NCI-H748 treated with DMSO at 0.1 percent for 48 hours (cell line): ENCODE data around the gene SRD5A2.

Source experiments
- DNase-seq: peaks from one replicate; lab custom pipeline; 2025; lab: John Stamatoyannopoulos, UW

SRD5A2 gene, protein sequence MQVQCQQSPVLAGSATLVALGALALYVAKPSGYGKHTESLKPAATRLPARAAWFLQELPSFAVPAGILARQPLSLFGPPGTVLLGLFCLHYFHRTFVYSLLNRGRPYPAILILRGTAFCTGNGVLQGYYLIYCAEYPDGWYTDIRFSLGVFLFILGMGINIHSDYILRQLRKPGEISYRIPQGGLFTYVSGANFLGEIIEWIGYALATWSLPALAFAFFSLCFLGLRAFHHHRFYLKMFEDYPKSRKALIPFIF

DNA sequence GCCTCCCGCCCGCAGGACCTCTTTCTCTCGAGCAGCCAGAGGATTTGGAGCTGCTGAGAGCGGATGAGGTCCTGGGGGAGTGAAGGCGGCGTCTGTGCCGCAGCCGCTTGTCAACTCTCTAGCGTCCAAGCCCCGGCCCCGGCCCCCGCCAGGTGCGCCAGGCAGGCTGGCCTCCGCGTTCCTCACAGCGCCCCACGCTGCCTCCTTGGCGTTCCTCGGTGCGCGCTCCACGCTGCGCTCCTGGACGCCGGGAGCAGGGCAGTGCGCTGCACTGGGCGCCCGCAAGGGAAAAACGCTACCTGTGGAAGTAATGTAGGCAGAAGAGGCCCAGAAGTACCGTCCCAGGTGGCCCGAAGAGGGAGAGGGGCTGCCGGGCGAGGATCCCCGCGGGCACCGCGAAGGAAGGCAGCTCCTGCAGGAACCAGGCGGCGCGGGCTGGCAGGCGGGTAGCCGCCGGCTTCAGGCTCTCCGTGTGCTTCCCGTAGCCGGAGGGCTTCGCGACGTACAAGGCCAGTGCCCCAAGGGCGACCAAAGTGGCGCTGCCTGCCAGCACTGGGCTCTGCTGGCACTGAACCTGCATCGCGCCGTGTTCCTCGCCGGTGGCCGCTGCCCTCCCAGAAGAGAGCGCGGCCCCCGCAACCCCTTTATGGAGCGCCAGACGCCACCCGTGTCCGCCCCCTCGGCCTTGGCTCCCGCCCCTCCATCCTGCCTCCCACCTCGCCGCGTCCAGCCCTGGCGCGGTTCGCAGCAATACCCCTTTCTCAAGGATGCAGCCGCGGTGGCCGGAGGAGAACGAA is at the start of gene SRD5A2:
Gene SRD5A2 (minus strand): TSS at position 618 of the 797 bp plus-strand sequence. CDS start 38 bp downstream, at position 580.
- no peak for DNase-seq

DNA sequence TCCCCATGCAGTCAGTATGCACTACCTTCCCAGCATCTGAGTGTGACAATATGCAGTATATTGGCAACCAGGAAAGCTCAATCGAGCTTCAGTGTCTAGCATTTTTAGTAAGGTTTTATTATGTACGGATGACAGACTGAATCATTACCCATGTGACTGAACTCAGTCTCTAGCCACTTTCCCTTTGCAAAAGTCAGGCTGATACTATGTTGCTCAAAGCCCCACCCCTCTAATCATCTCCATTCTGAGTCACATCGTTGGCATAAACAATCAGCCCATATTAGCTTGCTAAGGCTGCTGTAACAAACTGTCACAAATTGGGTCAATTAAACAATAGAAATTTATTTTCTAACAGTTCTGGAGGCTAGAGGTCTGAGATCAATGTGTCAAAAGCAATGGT is 25.8 kb upstream of the SRD5A2 start:
- DNase-seq = no peak

DNA sequence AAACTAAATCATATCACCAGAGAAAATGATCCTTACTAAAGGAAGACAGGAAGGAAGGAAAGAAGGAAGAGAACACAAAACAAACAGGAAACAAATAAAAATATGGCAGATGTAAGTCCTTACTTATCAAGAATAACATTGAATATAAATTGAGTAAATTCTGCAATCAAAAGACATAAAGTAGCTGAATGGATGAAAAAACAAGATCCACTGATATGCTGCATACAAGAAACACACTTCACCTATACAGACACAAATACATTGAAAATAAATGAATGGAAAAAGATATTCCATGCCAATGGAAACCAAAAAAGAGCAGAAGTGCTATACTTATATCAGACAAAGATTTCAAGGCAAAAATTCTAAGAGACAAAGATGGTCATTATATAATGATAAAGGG is 18.0 kb upstream of the SRD5A2 start:
- DNase-seq = no peak

DNA sequence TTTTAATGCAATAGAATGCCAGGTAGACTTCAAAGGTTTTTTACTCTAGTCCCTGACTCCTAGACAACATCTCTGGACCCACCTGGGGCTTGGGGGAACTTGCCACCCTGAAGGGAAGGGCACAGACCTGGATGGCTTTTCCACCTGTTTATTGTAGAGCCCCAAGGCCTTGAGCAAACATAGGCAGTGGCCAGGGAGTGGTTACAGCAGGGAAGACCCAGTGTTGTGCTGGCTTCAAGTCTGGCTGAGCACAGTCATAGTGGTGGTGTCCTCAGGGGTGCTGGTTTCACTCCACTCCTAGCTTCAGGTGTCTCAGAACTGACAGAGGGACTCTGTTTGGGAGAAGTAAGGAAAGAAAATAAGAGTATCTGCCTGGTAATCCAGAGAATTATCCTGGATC is 5.5 kb upstream of the SRD5A2 start:
- DNase-seq = no peak

DNA sequence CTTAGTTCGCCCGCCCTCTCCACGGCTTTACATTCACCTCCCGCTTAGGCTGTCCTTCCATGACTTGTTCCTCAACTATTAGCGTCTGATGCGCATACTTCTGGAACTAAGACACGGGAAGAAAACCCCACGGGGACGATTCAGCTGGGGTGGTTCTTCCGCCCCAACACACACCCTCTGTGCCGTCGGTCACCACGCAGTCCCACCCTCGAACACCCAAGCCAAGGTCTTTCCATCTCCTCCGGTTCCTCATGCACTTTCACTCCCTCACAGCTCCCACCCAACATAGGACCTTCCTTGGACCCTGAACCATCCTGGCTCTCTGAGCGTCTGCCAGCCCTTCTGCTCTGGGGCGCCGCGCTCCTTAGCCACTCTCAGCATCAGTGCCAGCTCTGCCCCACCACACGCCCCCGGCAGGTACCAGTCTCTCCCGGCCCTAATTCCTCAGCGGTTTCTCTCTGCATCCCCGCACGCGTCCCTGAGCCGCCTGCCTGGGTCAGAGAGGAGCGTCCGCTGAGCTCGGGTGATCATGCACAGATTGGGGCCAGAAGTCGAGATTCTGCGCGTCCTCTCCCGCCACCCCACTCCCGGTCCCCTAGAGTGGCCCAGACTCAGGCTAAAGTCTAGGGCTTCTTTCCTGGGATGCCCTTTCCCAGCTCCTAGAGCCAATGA is 522 bp upstream of the SRD5A2 start:
- DNase-seq = no peak

DNA sequence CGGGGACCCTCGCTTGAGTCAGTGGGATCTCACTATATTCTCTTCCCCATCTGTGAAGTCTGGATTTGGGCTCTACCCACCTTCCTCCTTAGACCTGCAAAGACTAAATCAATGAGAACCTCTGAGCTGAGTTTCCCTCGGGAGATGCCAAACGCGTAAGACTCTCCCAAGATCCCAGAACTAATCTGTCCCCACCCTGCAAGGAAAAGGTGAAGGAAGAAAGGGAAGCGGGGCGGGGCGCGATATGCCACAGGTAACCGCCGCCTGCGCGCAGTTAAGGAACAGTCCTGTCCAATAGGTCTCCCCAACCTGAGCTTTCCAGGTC is 780 bp downstream of the SRD5A2 start:
- DNase-seq = no peak

DNA sequence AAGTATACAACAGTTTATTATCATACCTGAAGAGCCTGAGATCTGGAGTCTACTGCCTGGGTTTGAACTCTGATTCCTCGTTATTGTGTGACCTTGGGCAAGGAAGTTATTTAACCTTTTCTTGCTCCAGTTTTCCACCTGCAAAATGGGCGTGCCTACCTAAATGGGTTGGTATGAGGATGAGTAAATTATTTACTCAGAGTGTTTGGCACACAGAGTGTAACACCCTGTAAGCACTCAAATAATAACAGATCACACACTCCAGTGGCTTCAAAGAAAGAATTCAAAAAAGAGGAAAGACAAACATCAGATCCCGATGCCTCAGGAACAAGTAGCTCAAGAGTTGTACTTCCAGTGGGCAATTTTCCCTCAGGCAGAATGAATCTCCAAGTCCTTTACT is 2.4 kb downstream of the SRD5A2 start:
- no peak for DNase-seq

DNA sequence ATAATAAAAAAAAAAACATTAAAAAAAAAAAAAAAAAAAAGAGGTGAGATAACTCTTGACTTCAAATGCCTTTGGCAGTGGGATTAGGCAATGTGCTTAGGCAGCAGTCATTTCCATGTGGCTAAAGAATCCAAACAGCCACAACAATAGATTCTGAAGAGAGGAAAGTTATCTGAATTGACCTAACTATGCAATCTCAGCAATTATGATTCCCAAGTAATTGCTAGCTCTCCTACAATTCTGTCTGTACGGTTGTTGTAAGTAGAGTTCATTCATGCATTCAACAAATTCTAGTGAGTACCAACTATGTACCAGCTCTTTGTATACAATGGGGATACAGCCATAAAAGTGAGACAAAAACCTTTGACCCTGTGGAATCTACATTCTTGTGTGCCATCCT is 3.6 kb downstream of the SRD5A2 start:
- DNase-seq = no peak

DNA sequence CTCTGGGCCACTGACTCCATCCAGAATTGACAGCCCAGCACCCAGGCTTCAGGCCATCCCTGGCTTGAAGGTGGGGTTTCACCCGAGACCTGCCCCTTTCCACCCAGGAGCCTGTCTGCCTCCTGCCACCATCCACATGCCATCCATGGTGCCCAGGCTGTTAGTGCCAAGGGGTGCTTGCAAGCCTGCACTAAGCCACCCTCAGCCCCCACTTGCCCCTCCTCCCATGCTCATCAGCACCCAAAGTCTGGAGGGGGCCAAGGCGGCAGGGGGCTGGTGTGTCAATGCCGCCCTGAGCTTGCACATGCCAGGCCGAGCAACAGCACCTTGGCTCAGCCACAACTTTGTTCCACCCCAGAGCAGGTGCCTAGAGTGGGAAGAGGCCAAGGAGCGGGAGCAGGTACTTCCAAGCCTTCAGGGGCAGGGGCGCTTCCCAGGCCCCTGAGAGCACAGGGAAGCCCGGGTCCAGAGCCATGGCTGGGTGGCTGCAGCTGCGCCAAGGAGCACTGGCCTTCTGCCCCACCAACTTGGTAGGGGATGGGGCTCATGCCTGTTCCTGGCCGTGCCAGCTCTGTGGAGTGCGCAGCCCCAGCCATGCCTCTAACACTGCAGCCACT is 12.0 kb downstream of the SRD5A2 start:
- DNase-seq = no peak

DNA sequence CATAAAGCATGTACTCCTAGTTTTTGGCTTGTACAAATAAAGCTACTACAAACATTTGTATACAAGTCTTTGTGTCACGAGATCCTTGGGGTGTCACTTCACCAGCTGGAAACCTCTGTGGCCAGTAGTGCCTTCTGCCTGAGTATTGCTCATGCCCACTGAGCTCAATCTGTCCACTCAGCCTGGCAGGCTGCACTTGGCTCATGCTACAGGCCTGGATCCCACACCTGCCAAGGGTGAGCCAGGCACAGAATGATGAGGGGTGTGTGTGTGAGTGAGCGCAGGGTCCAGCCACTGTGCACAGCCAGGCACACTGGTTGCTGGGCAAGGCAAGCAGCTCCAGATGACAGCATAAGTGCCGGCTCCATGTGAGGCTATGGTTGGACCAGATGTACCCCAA is 13.1 kb downstream of the SRD5A2 start:
- no peak for DNase-seq

DNA sequence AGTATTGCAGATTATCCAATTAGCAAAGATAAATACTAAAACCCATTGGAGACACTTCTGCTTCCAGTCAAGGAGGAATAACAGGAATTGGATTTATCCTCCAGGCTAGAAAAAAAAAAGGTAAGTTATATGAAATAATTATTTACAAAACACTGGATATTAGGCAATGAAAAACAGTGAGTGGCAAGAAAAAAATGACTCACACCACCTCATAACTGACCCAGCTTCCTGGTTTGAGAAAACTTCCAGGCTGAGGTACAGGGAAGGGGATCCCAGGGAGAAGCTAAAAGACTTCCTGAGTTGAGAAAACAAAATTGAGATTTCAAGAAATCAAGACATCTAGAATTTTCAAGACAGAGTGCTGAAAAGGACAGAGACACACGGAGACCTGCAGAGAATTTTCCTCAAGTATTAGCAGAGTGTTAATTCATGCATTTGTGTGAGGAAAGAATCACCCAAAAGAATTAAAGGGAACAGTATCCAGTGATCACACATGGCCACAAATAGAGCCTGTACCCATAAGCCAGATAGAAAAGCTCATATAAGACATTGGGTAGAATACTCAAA is 17.4 kb downstream of the SRD5A2 start:
- no peak for DNase-seq

DNA sequence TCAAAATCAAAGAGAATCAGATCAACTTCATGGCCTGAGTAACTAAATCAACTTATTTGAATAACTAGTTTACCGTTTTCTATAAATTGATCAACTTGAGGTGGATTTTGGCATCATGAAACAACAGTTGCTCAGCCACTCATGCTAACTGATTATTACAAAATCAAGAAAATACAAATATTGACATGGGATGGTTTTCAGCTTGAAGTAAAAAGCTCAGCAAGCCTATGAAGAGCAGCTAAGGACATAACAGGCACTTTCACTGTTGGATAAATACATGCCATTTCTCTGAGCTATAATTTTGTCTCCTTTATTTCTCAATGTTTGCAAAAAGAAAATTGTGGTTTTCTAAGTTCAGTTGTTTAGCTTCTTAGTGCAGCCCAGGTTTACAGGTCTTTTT is 18.9 kb downstream of the SRD5A2 start:
- DNase-seq = no peak

DNA sequence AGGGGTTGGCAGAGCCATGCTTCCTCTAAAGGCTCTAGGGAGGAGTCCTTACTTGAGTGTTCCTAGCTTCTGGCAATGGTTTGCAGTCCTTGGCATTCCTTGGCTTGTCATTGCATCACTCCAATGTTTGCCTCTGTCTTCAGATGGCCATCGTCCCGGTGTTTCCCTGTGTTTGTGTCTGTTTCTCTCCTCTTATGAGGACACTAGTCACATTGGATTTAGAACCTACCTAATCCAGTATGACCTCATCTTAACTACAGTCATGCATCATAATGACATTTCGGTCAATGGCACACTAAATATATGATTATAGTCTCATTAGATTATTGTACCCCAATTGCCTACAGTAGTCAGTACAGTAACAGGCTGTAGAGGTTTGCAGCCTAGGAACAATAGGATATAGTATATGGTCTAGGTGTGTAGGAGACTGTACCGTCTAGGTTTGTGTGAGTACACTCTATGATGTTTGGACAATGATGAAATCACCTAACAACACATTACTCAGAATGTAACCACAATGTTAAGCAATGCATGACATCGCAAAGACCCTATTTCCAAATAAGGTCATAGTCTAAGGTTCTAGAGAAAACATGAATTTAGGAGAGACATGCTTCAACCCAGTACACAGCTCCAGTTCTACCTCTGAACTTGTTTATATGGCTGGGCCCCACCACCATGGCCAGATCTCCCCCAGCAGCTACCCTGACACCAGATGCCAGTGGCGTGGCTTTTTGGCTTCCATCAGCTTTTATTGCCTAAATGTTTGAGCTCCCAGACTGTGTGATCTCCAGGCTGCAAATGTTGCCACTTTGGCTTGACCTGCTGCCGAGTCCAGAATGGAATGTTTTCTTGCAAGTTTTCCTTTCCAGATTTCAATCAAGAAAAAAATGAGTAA is 22.1 kb downstream of the SRD5A2 start:
- no peak for DNase-seq

DNA sequence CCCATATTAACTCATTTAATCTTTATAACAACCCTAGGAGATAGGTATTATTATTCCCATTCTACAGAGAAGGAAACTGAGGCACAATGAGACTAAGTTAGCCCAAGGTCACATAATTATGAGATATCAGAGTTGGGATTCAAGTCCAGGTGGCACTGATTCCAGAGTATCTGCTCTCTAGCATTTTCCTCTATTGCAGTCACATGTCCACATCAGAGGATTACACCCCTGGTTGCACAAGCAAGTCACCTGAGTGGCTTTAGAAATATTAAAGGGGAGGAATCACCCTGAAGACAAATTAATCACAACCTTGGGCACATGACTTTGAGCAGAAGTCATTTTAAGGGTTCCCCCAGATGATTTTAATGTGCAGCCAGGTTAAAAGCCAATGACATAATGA is 23.8 kb downstream of the SRD5A2 start:
- DNase-seq = no peak

DNA sequence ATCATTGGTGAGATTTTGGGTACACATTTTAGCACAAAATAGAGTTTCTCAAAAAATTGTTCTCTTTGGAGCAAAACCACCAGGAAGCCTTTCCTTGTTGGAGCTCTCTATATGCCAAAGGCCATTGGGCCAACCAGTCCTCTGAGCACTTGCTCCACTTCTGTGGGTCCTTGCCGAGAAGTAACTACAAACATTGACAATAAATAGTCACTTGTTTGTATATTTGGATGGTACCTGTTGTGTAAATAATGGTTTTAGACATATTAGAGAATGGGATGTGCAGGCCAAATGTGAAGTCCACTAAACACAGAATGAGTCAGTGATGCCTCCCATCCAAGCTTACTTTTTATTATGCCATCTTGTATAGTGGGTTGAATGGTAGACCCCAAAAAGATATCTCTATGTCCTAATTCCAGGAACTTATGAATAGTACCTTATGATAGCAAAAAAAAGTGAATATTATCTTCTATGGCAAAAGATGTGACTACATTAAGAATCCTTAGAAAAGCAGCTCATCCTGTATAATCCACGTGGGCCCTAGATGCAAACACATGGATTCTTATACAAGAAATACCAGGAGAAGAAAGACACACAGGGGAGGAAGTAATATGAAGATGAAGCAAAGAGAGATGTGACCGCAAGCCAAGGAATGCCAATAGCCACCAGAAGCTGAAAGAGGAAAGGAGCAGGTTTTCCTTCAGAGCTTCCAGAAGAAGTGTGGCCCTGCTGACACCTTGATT is 24.6 kb downstream of the SRD5A2 start:
- no peak for DNase-seq

DNA sequence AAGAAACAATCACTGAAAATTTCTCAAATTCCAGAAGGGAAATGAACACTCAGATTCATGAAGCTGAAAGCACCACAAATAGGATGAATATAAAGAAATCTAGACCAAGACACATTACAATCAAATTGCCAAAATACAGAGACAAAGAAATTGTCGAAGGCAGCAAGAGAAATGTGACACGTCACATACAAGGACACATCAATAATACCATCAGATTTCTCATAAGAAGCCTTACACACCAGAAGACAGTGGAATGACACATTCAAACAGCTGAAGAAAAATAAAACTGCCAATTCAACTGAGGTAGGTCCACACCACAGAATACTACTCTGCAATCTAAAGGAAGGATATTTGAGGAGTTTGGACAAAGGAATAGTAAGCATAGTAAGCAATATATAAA is 27.4 kb downstream of the SRD5A2 start:
- no peak for DNase-seq

DNA sequence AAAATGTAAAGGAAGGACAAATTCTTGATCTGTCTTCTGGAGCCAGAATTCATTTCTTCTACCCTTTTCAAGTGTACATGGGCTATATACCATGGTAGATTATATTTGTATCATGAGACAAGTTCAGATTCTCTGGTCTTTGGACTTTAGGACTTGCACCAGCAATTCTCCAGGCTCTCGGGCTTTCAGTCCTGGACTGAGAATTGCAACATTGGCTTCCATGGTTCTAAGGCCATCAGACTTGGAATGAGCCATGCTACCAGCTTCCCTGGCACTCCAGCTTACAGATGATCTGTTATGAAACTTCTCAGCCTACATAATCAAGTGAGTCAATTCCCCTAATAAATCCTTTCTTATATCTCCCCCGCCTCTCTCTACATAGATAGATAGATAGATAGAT is 33.3 kb downstream of the SRD5A2 start:
- DNase-seq = no peak

DNA sequence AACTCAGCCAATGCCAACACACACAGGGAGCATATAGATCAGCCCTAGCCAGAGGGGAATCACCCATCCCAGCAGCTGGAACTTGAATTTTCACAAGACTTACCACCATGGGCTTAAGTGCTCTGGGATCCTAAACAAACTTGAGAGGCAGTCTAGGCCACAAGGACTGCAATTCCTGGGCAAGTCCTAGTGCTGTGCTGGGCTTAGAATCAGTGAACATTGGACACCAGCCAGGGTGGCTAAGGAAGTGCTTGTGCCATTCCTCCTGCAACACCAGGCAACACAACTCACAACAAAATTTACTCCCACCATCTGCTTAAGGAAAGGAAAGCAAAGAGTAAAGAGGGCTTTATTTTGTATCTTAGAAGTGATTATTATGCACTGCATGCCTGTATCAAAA is 38.9 kb downstream of the SRD5A2 start:
- DNase-seq = no peak

DNA sequence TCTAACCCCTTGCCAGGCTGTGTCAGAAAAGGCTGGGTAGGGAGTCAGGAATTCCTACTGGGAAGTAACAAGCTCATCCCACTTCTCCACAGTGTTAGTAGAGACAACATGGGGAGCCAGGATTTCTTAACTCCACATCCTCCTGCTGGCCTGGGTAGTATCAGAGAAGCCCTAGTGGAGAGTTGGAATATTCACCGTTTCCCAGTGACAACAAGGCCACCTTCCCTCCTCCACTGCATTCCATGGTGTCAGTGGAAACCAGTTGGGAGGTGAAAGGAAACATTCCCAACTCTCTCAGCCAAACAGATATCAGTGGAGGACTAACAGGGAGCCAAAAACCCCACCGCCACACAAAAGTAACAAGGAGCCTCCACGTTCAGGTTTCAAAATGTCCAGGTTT is 41.2 kb downstream of the SRD5A2 start:
- DNase-seq = no peak

DNA sequence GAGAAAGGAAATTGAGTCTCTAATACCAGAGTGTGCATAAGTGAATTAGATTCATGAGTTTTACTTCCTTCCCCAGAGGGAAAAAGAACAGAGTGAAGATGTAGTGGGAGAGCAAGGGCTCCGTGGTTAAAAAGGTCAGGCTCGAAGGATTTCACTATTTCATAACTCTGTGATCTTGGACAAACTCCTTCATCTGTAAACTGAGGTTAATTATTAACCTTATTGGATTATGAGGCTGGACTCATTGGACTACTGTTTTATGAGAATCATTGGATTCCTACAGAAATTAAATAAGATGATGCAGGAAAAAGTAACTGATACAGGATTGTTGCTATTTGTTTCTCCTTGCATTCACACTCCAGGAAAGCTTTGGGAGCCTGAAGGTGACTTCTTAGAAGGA is 45.0 kb downstream of the SRD5A2 start:
- no peak for DNase-seq

DNA sequence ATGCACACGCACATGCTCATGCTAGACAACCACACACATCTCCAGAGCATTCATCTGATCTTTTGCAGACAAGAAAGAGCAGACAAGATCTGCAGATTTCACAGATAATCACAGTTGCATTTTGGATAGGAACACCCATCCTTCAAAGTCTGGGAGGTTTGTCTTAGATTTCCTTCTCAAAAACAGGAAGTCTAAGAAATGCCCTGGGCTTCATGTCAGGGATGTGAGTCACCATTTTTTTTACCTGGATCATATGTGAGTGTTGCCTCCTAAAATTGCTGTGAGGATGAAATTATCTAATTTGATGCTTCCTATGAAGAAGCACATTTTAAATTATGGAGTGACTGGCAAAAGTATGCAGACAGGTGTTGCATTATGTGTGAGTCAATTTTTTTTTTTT is 46.1 kb downstream of the SRD5A2 start:
- DNase-seq = no peak
